ENCODE measurements around the gene SLC27A6. TPM values are rescaled to one million over a fixed set of nuclear protein-coding genes. Genes with fewer than 3 reads are reported as not detected.

The SLC27A6 gene
- total RNA-seq, 1 donor from 2014 or later, result 52.2 TPM

- peak; percentile 20 for ATAC-seq
- no peak for DNase-seq
- intact Hi-C loops (cut with micrococcal nuclease), result no loop called here
These were observed 86.0 kb downstream of the SLC27A6 start for GRCh38 chr5:129051283-129051682.

DNA sequence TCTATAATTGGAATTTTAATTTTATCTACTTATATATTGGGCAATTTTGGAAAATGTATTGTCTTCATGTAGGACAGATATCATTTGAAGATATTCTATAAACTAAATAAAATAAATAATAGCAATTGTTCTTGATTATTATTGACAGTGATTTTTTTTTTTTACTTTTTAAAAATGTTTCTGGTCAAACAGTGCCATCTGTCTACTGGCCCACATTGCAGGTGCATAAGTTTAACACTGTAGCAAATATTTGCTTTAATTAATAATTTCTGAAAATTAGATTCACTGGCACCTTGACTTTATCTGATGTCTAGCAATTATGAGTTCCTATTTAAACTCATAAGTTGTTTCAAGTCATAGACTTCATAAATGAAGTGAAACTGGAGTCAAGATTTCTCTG lies 88.2 kb downstream of the SLC27A6 start:
- intact Hi-C loops (cut with micrococcal nuclease), result no loop called here
- DNase-seq (no peak), ATAC-seq (no peak)

- intact Hi-C loops (cut with micrococcal nuclease), result no loop called here
- ATAC-seq (no peak), DNase-seq (no peak)
These were observed 92.0 kb downstream of the SLC27A6 start for GRCh38 chr5:129057329-129057728.

DNA sequence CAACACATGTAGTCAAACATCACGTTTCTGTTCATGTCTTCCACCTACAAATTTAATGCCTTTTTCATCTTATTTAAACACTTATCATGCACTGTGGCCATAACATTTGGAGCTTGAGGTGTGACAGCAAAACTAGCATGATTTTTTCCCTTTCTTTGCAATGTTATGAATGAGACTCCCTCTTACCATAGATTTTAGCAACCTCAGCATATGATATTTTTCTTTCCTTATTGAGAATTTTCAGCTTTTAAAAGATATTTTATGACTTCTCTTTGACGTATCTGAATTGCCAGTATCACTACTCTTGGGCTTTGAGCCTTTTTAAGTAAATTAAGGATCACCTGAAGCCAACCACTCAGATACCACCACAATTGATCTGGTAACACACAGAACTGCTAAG lies 96.6 kb downstream of the SLC27A6 start:
- DNase-seq, result no peak
- intact Hi-C loops (cut with micrococcal nuclease), result no loop called here
- ATAC-seq, result no peak

DNA sequence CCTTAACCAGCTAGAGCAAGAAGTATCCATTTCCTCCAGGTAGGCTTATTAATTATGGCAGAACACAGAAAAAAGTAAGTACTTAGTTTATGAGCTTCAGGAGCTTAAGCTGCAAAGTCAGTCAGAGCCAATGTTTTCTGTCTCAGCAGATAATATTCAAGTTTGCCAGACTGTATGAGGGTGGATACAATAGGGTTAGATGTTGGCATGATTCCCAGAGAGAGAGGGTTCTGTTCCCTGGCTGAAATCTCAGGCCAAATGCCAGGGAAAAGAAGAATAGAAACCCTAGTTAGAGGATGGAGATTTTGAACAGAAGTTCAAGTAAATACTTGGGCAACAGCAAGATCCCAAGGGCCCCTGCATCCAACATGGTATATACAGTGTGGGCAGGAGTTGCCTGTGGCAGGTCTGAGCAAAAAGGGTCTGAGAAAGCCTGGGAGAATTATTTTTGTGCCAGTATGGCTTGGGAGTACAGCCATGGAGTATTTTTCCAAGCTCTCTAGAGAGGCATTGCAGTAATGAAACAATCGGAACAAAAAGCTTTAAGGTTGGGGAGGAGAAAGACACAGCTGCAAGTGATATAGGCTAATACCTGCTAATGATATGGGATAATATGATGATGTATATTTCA lies 98.3 kb downstream of the SLC27A6 start:
- ATAC-seq (peak; percentile 88), DNase-seq (no peak)
- intact Hi-C loops (cut with micrococcal nuclease), result no loop called here

DNA sequence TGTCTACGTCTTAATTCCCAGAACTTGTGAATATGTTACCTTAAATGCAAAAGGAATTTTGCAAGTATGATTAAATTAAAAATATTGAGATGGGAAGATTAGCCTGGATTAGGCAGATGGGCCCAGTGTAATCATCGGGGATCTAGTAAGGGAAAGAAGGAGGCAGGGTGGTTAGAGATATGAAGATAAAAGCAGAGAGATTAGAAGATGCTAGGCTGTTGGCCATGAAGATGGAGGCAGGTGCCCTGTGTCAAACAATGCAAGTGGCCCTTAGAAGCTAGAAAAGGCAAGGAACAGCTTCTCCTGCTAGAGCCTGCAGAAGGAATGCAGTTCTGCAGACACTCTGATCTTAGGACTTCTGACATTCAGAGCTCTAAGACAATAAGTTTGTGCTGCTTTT lies 100.4 kb downstream of the SLC27A6 start:
- intact Hi-C loops (cut with micrococcal nuclease), result no loop called here
- ATAC-seq (no peak), DNase-seq (no peak)

- intact Hi-C loops (cut with micrococcal nuclease), result no loop called here
- no peak for DNase-seq
- ATAC-seq, result no peak
These were observed 102.5 kb downstream of the SLC27A6 start for GRCh38 chr5:129067745-129068144.

DNA sequence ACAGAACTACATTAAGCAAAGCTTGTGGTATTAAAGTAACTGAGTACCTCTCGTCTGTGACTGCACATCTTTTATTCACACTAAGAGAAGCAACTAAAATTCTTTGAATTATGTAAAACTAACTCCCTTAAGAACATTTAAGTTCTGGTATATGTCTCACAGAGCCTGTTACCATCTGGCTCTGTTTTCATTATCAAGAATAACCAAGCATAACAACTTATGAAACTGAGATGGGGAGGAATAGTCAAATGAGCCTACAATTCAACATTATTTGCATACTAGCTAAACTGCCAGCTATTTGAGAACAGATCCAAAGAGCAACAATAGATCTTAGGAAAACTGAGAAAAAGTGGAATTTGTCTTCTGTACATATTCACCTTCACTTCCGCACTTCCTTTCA lies 104.0 kb downstream of the SLC27A6 start:
- intact Hi-C loops (cut with micrococcal nuclease), result no loop called here
- DNase-seq, result no peak
- ATAC-seq, result no peak

DNA sequence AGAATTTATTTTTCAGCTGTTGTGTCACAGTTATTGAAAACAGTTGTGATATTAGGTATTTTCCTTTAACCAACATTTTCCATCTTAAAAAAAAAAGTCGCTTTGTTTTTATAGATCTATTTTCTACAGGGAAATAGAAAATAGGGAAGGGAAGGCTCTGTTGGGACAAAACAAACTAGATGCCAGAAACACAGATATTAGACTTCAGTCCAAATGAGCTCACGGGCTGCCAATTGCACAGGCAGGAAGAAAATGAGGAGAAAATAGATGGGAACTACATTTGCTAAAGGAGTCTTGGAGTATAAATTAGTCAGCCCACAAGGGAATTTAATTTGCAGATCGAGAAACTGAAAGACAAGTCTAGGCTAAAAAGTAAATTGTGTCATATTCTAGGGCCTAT lies 107.8 kb downstream of the SLC27A6 start:
- ATAC-seq, result no peak
- intact Hi-C loops (cut with micrococcal nuclease), result no loop called here
- no peak for DNase-seq

GRCh38 chr5:129074903-129075302 lies 109.6 kb downstream of the SLC27A6 start:
- intact Hi-C loops (cut with micrococcal nuclease), result no loop called here
- ATAC-seq (no peak), DNase-seq (no peak)

GRCh38 chr5:129077433-129078075 lies 112.3 kb downstream of the SLC27A6 start:
- ATAC-seq (no peak), DNase-seq (no peak)
- intact Hi-C loops (cut with micrococcal nuclease), result no loop called here

GRCh38 chr5:129078247-129078646 lies 113.0 kb downstream of the SLC27A6 start:
- no peak for DNase-seq
- intact Hi-C loops (cut with micrococcal nuclease), result no loop called here
- ATAC-seq, result no peak

DNA sequence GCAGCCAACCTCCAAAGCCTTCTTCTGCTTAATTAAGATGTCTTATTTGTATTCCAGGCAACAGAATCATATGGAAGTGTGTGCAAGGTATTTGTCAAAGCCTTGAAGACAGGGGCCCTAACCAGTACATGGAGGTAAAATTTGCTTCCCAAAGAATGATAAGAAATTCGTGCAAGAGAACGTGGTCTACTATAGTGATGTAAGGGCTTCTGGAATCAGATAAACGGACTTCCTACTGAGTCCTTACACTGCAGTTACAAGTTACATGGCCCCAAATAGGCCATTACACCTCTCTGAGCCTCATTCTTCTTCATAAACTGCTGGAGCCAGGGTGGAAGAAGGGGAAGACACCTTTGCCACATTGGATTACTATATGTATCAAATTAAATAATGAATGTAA lies 113.4 kb downstream of the SLC27A6 start:
- ATAC-seq, result no peak
- DNase-seq, result no peak
- intact Hi-C loops (cut with micrococcal nuclease), result no loop called here

DNA sequence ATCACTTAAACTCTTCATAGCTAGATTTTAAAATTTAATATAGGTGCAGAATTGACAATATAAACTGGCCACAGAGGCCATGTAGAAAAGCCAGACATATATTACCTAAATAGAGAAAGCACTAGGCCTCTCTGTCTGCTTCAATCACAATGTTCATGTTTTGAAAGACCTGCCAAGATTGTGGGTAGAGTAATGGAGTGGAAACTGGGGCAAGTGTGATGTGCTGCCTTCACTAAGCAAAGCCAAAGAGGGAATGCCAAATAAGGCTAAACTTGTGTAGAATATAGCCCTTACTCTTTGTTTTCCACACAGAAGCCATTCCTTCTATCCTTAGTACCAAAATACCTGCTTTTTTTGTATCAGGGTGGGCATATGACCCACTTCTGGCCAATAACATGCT lies 114.2 kb downstream of the SLC27A6 start:
- intact Hi-C loops (cut with micrococcal nuclease), result no loop called here
- ATAC-seq (no peak), DNase-seq (no peak)

GRCh38 chr5:129080766-129081165 lies 115.5 kb downstream of the SLC27A6 start:
- intact Hi-C loops (cut with micrococcal nuclease), result no loop called here
- ATAC-seq, result no peak
- no peak for DNase-seq

- intact Hi-C loops (cut with micrococcal nuclease), result no loop called here
- ATAC-seq, result no peak
- no peak for DNase-seq
These were observed 117.2 kb downstream of the SLC27A6 start for GRCh38 chr5:129082225-129083136.

Measured in left ventricle myocardium superior (tissue), 1 donor.